ENCODE data around the gene WWC2. TPM values are rescaled to one million over a fixed set of nuclear protein-coding genes. Genes with fewer than 3 reads are reported as not detected.

WWC2 gene
- total and polyA plus RNA-seq, 2 experiments from 2014 or later: 50.5 to 74.2 TPM

DNA sequence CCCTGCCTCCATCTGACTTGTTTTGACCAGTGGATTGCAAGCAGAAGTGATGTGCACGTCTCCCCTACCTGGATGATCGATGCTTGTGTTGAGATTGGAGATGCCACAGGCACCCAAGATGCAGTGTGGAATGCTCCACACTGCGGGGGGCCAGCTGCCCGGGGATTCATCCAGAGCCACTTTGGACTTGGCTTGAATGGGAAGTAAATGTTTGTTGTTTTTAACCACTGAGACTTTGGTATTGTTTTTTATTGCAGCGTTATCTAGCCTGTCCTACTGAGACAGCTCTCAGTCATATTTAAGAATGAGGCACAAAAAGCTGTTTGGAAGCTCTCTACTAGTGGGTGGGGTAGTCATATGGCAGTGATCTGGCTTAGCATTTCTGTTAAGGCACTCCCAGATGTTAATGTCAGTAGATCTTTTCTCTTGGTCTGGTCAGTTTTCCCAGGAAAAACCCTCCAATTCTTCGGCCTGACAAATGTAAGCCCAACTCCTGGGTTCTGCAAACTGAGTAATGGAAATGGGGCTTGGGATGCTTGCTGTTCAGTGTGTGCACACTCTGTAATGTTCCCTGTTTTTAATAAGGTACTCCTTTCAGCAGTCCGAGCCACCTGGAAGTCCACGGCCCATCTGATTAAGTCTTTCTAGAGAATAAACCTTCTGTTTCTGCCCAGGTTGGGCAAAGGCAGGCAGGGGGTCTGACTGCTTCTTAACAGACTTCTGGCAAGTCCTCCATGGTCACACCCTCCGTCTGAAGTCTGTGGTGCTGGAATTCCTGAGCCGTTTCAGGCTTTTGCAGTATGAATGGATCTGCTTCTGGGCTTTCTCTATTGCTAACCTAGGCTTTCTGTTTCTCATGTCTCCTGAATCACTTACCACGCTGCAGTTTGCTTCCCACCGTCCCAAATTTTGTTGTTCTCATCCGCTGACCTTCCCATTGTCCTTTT lies 74.8 kb downstream of the WWC2 start:
- Histone ChIP-seq H3K27me3 (ENCODE audit: insufficient read depth) (no peaks in the 10 kb centered on the region), H3K4me2 (peak overlapping the region; percentile 45), H3K4me3 (peak overlapping the region; percentile 1; the same call in 1 of the 2 replicates), H3K79me2 (replicated peaks; ENCODE audit: insufficient read depth) (peaks cover 99% of the 10 kb centered on the region), H3K4me1 (ENCODE audit: insufficient read depth) (peaks cover 93% of the 10 kb centered on the region), H3K27ac (ENCODE audit: low read depth) (peak overlapping the region; percentile 72), H3F3A (replicated peaks; ENCODE audit: low read depth) (0 out of 2 replicates have a peak, but pooled peaks cover 3% of the 10 kb centered on the region), H3K9me2 (ENCODE audit: insufficient read depth) (no peaks in the 10 kb centered on the region), H4K20me1 (replicated peaks; ENCODE audit: insufficient read depth) (peaks cover 24% of the 10 kb centered on the region), H3K36me3 (ENCODE audit: insufficient read depth) (no peaks in the 10 kb centered on the region), H2AFZ (no peak overlapping the region)
- Mint-ChIP-seq H3K27me3 (ENCODE audit: insufficient read depth, low read depth, poor library complexity) (peaks cover 4% of the 10 kb centered on the region), H3K36me3 (ENCODE audit: low read depth) (peaks cover 1% of the 10 kb centered on the region; the same call in 1 of the 3 replicates), H3K9me3 (no peaks in the 10 kb centered on the region; the same call in 2 of the 3 replicates), H3K4me3 (peak overlapping the region; percentile 21; the same call in 1 of the 3 replicates), H3K27ac (peak overlapping the region; percentile 52), H3K4me1 (peaks cover 76% of the 10 kb centered on the region)
- TF ChIP-seq, protein P1, sequence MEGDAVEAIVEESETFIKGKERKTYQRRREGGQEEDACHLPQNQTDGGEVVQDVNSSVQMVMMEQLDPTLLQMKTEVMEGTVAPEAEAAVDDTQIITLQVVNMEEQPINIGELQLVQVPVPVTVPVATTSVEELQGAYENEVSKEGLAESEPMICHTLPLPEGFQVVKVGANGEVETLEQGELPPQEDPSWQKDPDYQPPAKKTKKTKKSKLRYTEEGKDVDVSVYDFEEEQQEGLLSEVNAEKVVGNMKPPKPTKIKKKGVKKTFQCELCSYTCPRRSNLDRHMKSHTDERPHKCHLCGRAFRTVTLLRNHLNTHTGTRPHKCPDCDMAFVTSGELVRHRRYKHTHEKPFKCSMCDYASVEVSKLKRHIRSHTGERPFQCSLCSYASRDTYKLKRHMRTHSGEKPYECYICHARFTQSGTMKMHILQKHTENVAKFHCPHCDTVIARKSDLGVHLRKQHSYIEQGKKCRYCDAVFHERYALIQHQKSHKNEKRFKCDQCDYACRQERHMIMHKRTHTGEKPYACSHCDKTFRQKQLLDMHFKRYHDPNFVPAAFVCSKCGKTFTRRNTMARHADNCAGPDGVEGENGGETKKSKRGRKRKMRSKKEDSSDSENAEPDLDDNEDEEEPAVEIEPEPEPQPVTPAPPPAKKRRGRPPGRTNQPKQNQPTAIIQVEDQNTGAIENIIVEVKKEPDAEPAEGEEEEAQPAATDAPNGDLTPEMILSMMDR (conservative IDR thresholded peaks at IDR 0.05; ENCODE audit: low read depth in 2 of 2): no peak
- TF ChIP-seq, protein P2, sequence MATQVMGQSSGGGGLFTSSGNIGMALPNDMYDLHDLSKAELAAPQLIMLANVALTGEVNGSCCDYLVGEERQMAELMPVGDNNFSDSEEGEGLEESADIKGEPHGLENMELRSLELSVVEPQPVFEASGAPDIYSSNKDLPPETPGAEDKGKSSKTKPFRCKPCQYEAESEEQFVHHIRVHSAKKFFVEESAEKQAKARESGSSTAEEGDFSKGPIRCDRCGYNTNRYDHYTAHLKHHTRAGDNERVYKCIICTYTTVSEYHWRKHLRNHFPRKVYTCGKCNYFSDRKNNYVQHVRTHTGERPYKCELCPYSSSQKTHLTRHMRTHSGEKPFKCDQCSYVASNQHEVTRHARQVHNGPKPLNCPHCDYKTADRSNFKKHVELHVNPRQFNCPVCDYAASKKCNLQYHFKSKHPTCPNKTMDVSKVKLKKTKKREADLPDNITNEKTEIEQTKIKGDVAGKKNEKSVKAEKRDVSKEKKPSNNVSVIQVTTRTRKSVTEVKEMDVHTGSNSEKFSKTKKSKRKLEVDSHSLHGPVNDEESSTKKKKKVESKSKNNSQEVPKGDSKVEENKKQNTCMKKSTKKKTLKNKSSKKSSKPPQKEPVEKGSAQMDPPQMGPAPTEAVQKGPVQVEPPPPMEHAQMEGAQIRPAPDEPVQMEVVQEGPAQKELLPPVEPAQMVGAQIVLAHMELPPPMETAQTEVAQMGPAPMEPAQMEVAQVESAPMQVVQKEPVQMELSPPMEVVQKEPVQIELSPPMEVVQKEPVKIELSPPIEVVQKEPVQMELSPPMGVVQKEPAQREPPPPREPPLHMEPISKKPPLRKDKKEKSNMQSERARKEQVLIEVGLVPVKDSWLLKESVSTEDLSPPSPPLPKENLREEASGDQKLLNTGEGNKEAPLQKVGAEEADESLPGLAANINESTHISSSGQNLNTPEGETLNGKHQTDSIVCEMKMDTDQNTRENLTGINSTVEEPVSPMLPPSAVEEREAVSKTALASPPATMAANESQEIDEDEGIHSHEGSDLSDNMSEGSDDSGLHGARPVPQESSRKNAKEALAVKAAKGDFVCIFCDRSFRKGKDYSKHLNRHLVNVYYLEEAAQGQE (IDR thresholded peaks at IDR 0.05; ENCODE audit: unreplicated experiment): no peak
- no peak for TF ChIP-seq CREB1 (CRISPR knock-in tag; IDR thresholded peaks at IDR 0.05; ENCODE audit: low read depth)
- TF ChIP-seq JUNB (IDR thresholded peaks at IDR 0.05; ENCODE audit: unreplicated experiment): no peak
- no peak for TF ChIP-seq ZNF114 (CRISPR knock-in tag; IDR thresholded peaks at IDR 0.05)
- peak; percentile 73 for ATAC-seq
- DNase-seq (ENCODE audit: low spot score): peak; percentile 68

DNA sequence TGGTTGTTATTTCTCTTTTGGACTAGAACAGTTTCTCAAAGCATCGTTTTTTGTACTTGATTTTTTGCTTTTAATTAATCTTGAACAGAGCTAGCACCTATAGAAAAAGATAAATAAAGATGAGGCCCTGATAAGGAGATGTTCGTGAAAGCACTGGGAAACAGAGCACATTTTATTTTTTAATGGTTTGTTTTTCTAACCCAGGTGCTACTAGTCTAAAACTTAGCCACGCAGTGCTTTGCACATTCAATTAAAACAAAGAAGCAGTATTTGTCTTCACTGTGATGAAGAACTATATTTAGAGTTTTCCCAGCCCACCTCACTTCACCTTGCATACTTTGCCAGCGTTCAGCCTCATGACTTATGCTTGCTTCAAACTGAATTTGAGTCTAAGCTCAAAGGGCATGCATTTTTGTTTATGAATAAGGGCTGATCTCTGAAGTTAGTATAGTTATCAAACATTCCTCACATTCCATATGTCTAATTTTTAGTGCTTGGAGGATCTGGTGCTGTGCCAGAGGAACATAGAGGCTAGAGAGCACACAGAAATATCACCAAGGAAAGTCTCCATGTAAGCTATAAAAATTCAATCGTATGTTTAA lies 76.7 kb downstream of the WWC2 start:
- DNase-seq (ENCODE audit: low spot score) (no peak), ATAC-seq (no peak)
- Histone ChIP-seq H3K36me3 (ENCODE audit: insufficient read depth) (no peaks in the 10 kb centered on the region), H3K9me2 (ENCODE audit: insufficient read depth) (no peaks in the 10 kb centered on the region), H2AFZ (no peak overlapping the region), H3K27ac (ENCODE audit: low read depth) (no peak overlapping the region), H3K79me2 (replicated peaks; ENCODE audit: insufficient read depth) (peaks cover 99% of the 10 kb centered on the region), H3F3A (replicated peaks; ENCODE audit: low read depth) (0 out of 2 replicates have a peak, but pooled peaks cover 3% of the 10 kb centered on the region), H3K27me3 (ENCODE audit: insufficient read depth) (no peaks in the 10 kb centered on the region), H3K4me1 (ENCODE audit: insufficient read depth) (peaks cover 94% of the 10 kb centered on the region), H4K20me1 (replicated peaks; ENCODE audit: insufficient read depth) (peaks cover 14% of the 10 kb centered on the region), H3K4me2 (no peak overlapping the region), H3K4me3 (no peak overlapping the region)
- Mint-ChIP-seq H3K27me3 (ENCODE audit: insufficient read depth, low read depth, poor library complexity) (peaks cover 7% of the 10 kb centered on the region), H3K27ac (peak overlapping the region; percentile 29), H3K4me3 (no peak overlapping the region), H3K4me1 (peaks cover 84% of the 10 kb centered on the region), H3K36me3 (ENCODE audit: low read depth) (peaks cover 9% of the 10 kb centered on the region; the same call in 2 of the 3 replicates), H3K9me3 (no peaks in the 10 kb centered on the region)
- TF ChIP-seq, protein P1 (conservative IDR thresholded peaks at IDR 0.05; ENCODE audit: low read depth in 2 of 2): no peak
- TF ChIP-seq ZNF331 (CRISPR knock-in tag; IDR thresholded peaks at IDR 0.05; ENCODE audit: low read depth) (no peak), STAT1 (IDR thresholded peaks at IDR 0.05; ENCODE audit: unreplicated experiment) (no peak), EZH2phosphoT487 (IDR thresholded peaks at IDR 0.05; ENCODE audit: unreplicated experiment) (no peak), NANOG (IDR thresholded peaks at IDR 0.05; ENCODE audit: borderline replicate concordance) (no peak), CREB1 (CRISPR knock-in tag; IDR thresholded peaks at IDR 0.05; ENCODE audit: low read depth) (no peak), POLR2AphosphoS5 (IDR thresholded peaks at IDR 0.05; ENCODE audit: low read depth) (no peak), EZH2 (IDR thresholded peaks at IDR 0.05; ENCODE audit: low read depth, unreplicated experiment) (no peak), ZNF114 (CRISPR knock-in tag; IDR thresholded peaks at IDR 0.05) (no peak), JUNB (IDR thresholded peaks at IDR 0.05; ENCODE audit: unreplicated experiment) (no peak)
- TF ChIP-seq, protein P3, sequence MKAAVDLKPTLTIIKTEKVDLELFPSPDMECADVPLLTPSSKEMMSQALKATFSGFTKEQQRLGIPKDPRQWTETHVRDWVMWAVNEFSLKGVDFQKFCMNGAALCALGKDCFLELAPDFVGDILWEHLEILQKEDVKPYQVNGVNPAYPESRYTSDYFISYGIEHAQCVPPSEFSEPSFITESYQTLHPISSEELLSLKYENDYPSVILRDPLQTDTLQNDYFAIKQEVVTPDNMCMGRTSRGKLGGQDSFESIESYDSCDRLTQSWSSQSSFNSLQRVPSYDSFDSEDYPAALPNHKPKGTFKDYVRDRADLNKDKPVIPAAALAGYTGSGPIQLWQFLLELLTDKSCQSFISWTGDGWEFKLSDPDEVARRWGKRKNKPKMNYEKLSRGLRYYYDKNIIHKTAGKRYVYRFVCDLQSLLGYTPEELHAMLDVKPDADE (IDR thresholded peaks at IDR 0.05): no peak
